Trophoblast cell (in vitro differentiated cells and primary cell): ENCODE results near the gene MAGI1.

Source experiments
- DNase-seq, 2 donors: peaks; one replicate each; pipeline ENCODE4 v3.0.0-alpha.2; 2016
- H2AFZ ChIP-seq: 2 replicates; pipeline ENCODE4 v1.6.1; 2013; ENCODE audit warnings: low read length, moderate library complexity, mild to moderate bottlenecking; ENCODE audit not compliant: insufficient read depth, poor library complexity
- H2AK5ac ChIP-seq: 2 replicates; pipeline ENCODE4 v1.6.1; 2013; ENCODE audit warnings: mild to moderate bottlenecking, low read length
- H2BK120ac ChIP-seq: 2 replicates; pipeline ENCODE4 v1.6.1; 2013; ENCODE audit warnings: low read length, mild to moderate bottlenecking, moderate library complexity; ENCODE audit not compliant: insufficient read depth, poor library complexity
- H2BK12ac ChIP-seq: 2 replicates; pipeline ENCODE4 v1.6.1; 2013; ENCODE audit warnings: mild to moderate bottlenecking, low read length, moderate library complexity
- H2BK5ac ChIP-seq: 2 replicates; pipeline ENCODE4 v1.6.1; 2013; ENCODE audit warnings: low read length, low read depth, moderate library complexity, mild to moderate bottlenecking; ENCODE audit not compliant: poor library complexity
- H3K14ac ChIP-seq: 2 replicates; pipeline ENCODE4 v1.6.1; 2013; ENCODE audit warnings: mild to moderate bottlenecking, low read length
- H3K18ac ChIP-seq: 2 replicates; pipeline ENCODE4 v1.6.1; 2013; ENCODE audit warnings: mild to moderate bottlenecking, low read length
- H3K23ac ChIP-seq: 2 replicates; pipeline ENCODE4 v1.6.1; 2013; ENCODE audit warnings: low read length
- H3K27ac ChIP-seq: 2 replicates; pipeline ENCODE4 v1.5.1; 2013; ENCODE audit warnings: low read depth, mild to moderate bottlenecking, inconsistent platforms, low read length, moderate library complexity
- H3K27me3 ChIP-seq: 2 replicates; pipeline ENCODE4 v1.6.1; 2013; ENCODE audit warnings: inconsistent platforms, mild to moderate bottlenecking, low read length, moderate library complexity; ENCODE audit not compliant: insufficient read depth
- H3K36me3 ChIP-seq, 2 experiments: 1 replicate in 1 of 2; 2 replicates in 1 of 2; pipeline ENCODE4 v1.6.1; 2013; ENCODE audit warnings: low read length in 2 of 2, mild to moderate bottlenecking in 2 of 2, moderate library complexity in 1 of 2; ENCODE audit not compliant: insufficient read depth in 2 of 2, control insufficient read depth in 1 of 2
- H3K4ac ChIP-seq: 2 replicates; pipeline ENCODE4 v1.6.1; 2013; ENCODE audit warnings: low read depth, mild to moderate bottlenecking, low read length, moderate library complexity
- H3K4me1 ChIP-seq, 2 experiments: 1 replicate in 1 of 2; 2 replicates in 1 of 2; pipeline ENCODE4 v1.6.1; 2013; ENCODE audit warnings: low read length in 2 of 2, mild to moderate bottlenecking in 2 of 2, moderate library complexity in 1 of 2; ENCODE audit not compliant: insufficient read depth in 2 of 2, control insufficient read depth in 1 of 2
- H3K4me2 ChIP-seq: 2 replicates; pipeline ENCODE4 v1.6.1; 2013; ENCODE audit warnings: inconsistent platforms, mild to moderate bottlenecking, low read length, moderate library complexity
- H3K4me3 ChIP-seq: 2 replicates; pipeline ENCODE4 v1.5.1; 2013; ENCODE audit warnings: mild to moderate bottlenecking, low read depth, low read length, inconsistent platforms
- H3K79me1 ChIP-seq: one replicate; pipeline ENCODE4 v1.6.1; 2013; ENCODE audit warnings: low read length
- H3K79me2 ChIP-seq: 2 replicates; pipeline ENCODE4 v1.6.1; 2013; ENCODE audit warnings: low read length, mild to moderate bottlenecking; ENCODE audit not compliant: control insufficient read depth, insufficient read depth, poor library complexity
- H3K9ac ChIP-seq: 2 replicates; pipeline ENCODE4 v1.6.1; 2013; ENCODE audit warnings: mild to moderate bottlenecking, low read length
- H3K9me3 ChIP-seq: 2 replicates; pipeline ENCODE4 v1.6.1; 2013; ENCODE audit warnings: low read depth, mild to moderate bottlenecking, control low read depth, inconsistent platforms, low read length; ENCODE audit not compliant: insufficient read depth
- H4K12ac ChIP-seq: 2 replicates; pipeline ENCODE4 v1.6.1; 2013; ENCODE audit warnings: low read depth, mild to moderate bottlenecking, low read length, moderate library complexity
- H4K8ac ChIP-seq: 2 replicates; pipeline ENCODE4 v1.6.1; 2013; ENCODE audit warnings: low read depth, mild to moderate bottlenecking, low read length, moderate library complexity
- H4K91ac ChIP-seq: one replicate; pipeline ENCODE4 v1.6.1; 2013; ENCODE audit warnings: low read depth, mild to moderate bottlenecking, low read length, moderate library complexity
- WGBS: extraction: QIAGEN DNeasy Blood & Tissue Kit; methylation state at CpG from one replicate; pipeline ENCODE4 v1.1.7; 2013; ENCODE audit warnings: missing lambda C conversion rate; ENCODE audit not compliant: insufficient read length, insufficient coverage; ENCODE audit errors: extremely low coverage; 5-methylcytosine and 5-hydroxymethylcytosine counted together

MAGI1 gene

DNA sequence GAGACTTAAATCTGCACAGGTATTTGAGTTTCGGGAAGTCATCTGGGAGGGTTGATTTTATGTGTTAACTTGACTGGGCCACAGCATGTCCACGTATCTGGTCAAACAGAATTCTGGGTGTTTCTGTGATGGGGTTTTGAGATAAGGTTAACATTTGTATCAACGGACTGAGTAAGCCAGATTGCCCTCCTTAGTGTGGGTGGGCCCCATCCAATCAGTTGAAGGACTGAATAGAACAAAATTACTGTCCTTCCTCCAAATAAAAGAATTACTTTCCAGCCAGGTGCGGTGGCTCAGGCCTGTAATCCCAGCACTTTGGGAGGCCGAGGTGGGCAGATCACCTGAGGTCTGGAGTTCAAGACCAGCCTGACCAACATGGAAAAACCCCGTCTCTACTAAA lies 399.3 kb downstream of the MAGI1 start:
- Histone ChIP-seq H2BK12ac (no peak overlapping the region), H3K14ac (no peak overlapping the region), H3K9me3 (no peaks in the 10 kb centered on the region), H3K4ac (no peak overlapping the region), H3K9ac (no peak overlapping the region), H3K27ac (no peak overlapping the region), H3K18ac (no peak overlapping the region), H3K4me2 (no peak overlapping the region), H2BK120ac (no peak overlapping the region), H3K79me1 (no peaks in the 10 kb centered on the region), H2BK5ac (no peak overlapping the region), H4K91ac (no peak overlapping the region), H2AFZ (no peak overlapping the region), H2AK5ac (no peak overlapping the region), H3K36me3 (no peaks in the 10 kb centered on the region), H3K27me3 (no peaks in the 10 kb centered on the region), H3K23ac (no peak overlapping the region), H3K4me3 (no peak overlapping the region), H4K12ac (no peak overlapping the region), H3K79me2 (no peaks in the 10 kb centered on the region), H3K4me1 (no peaks in the 10 kb centered on the region), H4K8ac (no peak overlapping the region)
- no CpG with 5 or more reads among the region's 6 CpGs for WGBS
- DNase-seq: no peak

DNA sequence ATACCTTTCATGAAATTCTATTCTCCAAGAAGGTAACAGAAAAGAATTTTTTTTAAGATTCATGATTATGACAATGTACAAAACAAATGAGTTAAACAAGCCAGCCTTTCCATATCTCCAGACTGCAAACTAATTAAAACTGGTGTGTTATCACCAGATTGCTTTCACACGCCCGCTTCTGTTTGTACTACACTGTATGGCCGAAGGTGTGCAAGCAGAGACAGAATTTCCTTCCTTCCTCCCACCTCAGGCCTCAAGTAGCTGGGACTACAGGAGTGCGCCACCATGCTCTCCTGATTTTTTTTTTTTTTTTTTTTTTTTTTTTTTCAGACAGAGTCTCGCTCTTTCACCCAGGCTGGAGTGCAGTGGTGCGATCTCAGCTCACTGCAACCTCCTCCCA lies 400.4 kb downstream of the MAGI1 start:
- DNase-seq: no peak

DNA sequence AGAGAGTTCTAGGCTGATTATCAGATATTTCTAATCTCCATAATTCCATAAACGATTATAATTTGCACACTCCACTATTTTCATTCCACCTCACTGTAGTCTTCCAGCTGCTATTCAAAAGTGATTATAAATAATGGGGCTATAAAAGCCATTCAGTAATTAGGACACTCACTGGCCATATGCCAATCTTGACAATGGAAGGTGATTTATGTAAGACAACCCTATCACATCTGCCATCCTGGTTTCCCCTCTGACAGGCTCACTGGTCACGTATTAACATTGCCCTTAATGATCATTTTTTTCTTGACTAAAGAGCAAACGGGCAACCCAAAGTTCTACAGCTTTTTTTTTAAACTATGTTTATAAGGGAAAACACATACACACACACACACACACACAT lies 402.4 kb downstream of the MAGI1 start:
- H2BK120ac ChIP-seq: no peak overlapping the region
- no peak overlapping the region for H3K14ac ChIP-seq
- 100% methylated on average over 1 of the region's 3 CpGs for WGBS
- H2AK5ac ChIP-seq: no peak overlapping the region
- no peaks in the 10 kb centered on the region for H3K4me1 ChIP-seq
- no peaks in the 10 kb centered on the region for H3K79me2 ChIP-seq
- H3K18ac ChIP-seq: no peak overlapping the region
- H3K27ac ChIP-seq: no peak overlapping the region
- no peak overlapping the region for H3K9ac ChIP-seq
- no peak overlapping the region for H2AFZ ChIP-seq
- no peak for DNase-seq
- H4K12ac ChIP-seq: no peak overlapping the region
- no peaks in the 10 kb centered on the region for H3K79me1 ChIP-seq
- no peaks in the 10 kb centered on the region for H3K9me3 ChIP-seq
- no peak overlapping the region for H3K4me3 ChIP-seq
- no peak overlapping the region for H3K4ac ChIP-seq
- no peak overlapping the region for H3K4me2 ChIP-seq
- H3K27me3 ChIP-seq: no peaks in the 10 kb centered on the region
- H4K8ac ChIP-seq: no peak overlapping the region
- H3K36me3 ChIP-seq: no peaks in the 10 kb centered on the region
- no peak overlapping the region for H4K91ac ChIP-seq
- H2BK5ac ChIP-seq: no peak overlapping the region
- H2BK12ac ChIP-seq: no peak overlapping the region
- no peak overlapping the region for H3K23ac ChIP-seq

More for the DNA sequence above, 400.4 kb downstream of the MAGI1 start:
- Histone ChIP-seq H3K27ac (no peak overlapping the region), H3K23ac (no peak overlapping the region), H2AK5ac (no peak overlapping the region), H4K8ac (no peak overlapping the region), H3K36me3 (no peaks in the 10 kb centered on the region), H3K4ac (no peak overlapping the region), H2BK5ac (no peak overlapping the region), H2AFZ (no peak overlapping the region), H3K79me2 (no peaks in the 10 kb centered on the region), H4K12ac (no peak overlapping the region), H3K9ac (no peak overlapping the region), H3K4me1 (no peaks in the 10 kb centered on the region), H3K9me3 (no peaks in the 10 kb centered on the region), H2BK120ac (no peak overlapping the region), H3K79me1 (no peaks in the 10 kb centered on the region), H3K27me3 (no peaks in the 10 kb centered on the region), H4K91ac (no peak overlapping the region), H3K14ac (no peak overlapping the region), H3K4me3 (no peak overlapping the region), H2BK12ac (no peak overlapping the region), H3K18ac (no peak overlapping the region), H3K4me2 (no peak overlapping the region)
- WGBS: no CpG with 5 or more reads among the region's 6 CpGs

- H3K79me2 ChIP-seq: no peaks in the 10 kb centered on the region
- H3K4me1 ChIP-seq: no peaks in the 10 kb centered on the region
- no CpG with 5 or more reads among the region's 2 CpGs for WGBS
- no peak overlapping the region for H2BK12ac ChIP-seq
- H2AK5ac ChIP-seq: no peak overlapping the region
- DNase-seq: no peak
- H3K27me3 ChIP-seq: no peaks in the 10 kb centered on the region
- no peaks in the 10 kb centered on the region for H3K79me1 ChIP-seq
- H3K4me3 ChIP-seq: no peak overlapping the region
- no peak overlapping the region for H3K18ac ChIP-seq
- H4K12ac ChIP-seq: no peak overlapping the region
- H3K14ac ChIP-seq: no peak overlapping the region
- H3K4ac ChIP-seq: no peak overlapping the region
- H4K8ac ChIP-seq: no peak overlapping the region
- H3K9me3 ChIP-seq: no peaks in the 10 kb centered on the region
- no peak overlapping the region for H2BK5ac ChIP-seq
- no peak overlapping the region for H3K23ac ChIP-seq
- no peak overlapping the region for H4K91ac ChIP-seq
- H2AFZ ChIP-seq: no peak overlapping the region
- no peak overlapping the region for H3K9ac ChIP-seq
- H2BK120ac ChIP-seq: no peak overlapping the region
- H3K27ac ChIP-seq: no peak overlapping the region
- no peak overlapping the region for H3K4me2 ChIP-seq
- H3K36me3 ChIP-seq: no peaks in the 10 kb centered on the region
These were observed 403.1 kb downstream of the MAGI1 start for GRCh38 chr3:65635657-65636056.
